ENCODE measurements around the gene CTNNA2. TPM values are rescaled to one million over a fixed set of nuclear protein-coding genes. Genes with fewer than 3 reads are reported as not detected.

Gene CTNNA2
- total RNA-seq, 1 experiment from 2014 or later, result 7.2 TPM

GRCh38 chr2:80530442-80531064, 1017.7 kb downstream of the CTNNA2 start:
- DNase-seq (ENCODE audit: low read depth, low spot score), result no peak
- in situ Hi-C loops (cut with HindIII; ENCODE audit: low pct_unique_long_range_greater_than_20kb, low sequenced_read_pairs), result no loop called here

DNA sequence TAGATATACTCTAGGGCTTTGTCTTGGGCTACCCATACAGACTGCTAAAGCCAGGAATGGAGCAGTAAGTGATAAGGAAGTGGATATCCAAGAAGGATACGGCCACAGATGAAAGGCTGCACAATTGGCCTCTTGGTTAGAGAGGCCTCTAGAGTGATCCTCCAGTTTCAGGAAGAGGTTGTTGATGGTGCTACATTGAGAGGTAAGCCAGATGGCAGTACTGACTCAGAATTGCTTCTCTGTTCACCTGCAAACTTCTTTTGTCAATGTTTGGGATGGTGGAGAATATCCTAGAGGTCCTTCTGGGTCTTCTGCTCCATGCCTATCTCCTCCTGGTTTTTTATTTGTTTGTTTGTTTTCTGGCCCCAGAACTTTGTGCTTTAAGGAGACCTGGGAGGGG, 1018.5 kb downstream of the CTNNA2 start:
- no peak for DNase-seq (ENCODE audit: low read depth, low spot score)
- in situ Hi-C loops (cut with HindIII; ENCODE audit: low pct_unique_long_range_greater_than_20kb, low sequenced_read_pairs), result no loop called here

- in situ Hi-C loops (cut with HindIII; ENCODE audit: low pct_unique_long_range_greater_than_20kb, low sequenced_read_pairs), result no loop called here
- DNase-seq (ENCODE audit: low read depth, low spot score), result no peak
Observed at GRCh38 chr2:80545420-80546210, 1032.8 kb downstream of the CTNNA2 start.

DNA sequence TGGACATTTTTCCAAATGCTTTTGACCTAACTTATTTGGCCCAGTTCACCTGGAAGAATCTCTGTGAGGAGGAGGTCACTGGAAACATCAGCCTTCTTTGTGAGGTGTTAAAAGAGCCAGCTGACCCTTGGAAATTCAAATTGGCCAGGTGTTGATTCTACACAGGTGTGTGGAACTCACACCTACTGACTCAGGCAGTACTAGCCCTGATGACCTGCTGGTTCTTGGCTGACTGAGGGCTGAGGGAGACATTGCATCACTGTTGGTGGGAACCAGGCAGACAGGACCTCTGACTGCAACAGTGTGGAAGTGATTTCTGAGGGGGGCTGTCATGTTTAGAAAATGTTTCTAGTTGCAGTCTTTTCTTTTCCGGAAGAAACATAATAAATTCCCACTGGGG, 1033.9 kb downstream of the CTNNA2 start:
- in situ Hi-C loops (cut with HindIII; ENCODE audit: low pct_unique_long_range_greater_than_20kb, low sequenced_read_pairs), result no loop called here
- no peak for DNase-seq (ENCODE audit: low read depth, low spot score)

GRCh38 chr2:80547344-80547743, 1034.5 kb downstream of the CTNNA2 start:
- in situ Hi-C loops (cut with HindIII; ENCODE audit: low pct_unique_long_range_greater_than_20kb, low sequenced_read_pairs), result no loop called here

DNA sequence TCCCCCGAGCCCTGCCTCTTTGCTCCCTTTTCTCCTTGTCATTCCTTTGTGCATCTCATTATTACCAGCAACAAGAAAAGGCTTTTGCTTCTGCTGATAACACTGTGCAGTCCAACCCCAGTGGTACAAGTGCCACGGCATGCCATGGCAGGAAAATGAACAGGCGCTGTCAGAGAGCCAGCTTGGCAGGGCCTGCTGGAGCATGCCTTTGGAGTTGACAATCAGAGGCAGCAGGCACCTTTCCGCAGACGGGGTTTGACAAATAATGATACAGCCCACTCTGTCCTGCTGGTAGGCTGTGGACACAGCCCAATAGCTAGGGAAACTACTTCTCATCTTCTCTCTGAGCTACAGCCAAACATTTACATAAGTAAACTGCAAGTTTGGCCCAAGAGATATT, 1035.6 kb downstream of the CTNNA2 start:
- in situ Hi-C loops (cut with HindIII; ENCODE audit: low pct_unique_long_range_greater_than_20kb, low sequenced_read_pairs), result no loop called here
- no peak for DNase-seq (ENCODE audit: low read depth, low spot score)

More at GRCh38 chr2:80547344-80547743, 1034.5 kb downstream of the CTNNA2 start:
- no peak for DNase-seq (ENCODE audit: low read depth, low spot score)

GRCh38 chr2:80549901-80550300, 1037.0 kb downstream of the CTNNA2 start:
- DNase-seq (ENCODE audit: low read depth, low spot score), result no peak
- in situ Hi-C loops (cut with HindIII; ENCODE audit: low pct_unique_long_range_greater_than_20kb, low sequenced_read_pairs), result no loop called here

GRCh38 chr2:80560326-80560725, 1047.5 kb downstream of the CTNNA2 start:
- no peak for DNase-seq (ENCODE audit: low read depth, low spot score)
- in situ Hi-C loops (cut with HindIII; ENCODE audit: low pct_unique_long_range_greater_than_20kb, low sequenced_read_pairs), result no loop called here

DNA sequence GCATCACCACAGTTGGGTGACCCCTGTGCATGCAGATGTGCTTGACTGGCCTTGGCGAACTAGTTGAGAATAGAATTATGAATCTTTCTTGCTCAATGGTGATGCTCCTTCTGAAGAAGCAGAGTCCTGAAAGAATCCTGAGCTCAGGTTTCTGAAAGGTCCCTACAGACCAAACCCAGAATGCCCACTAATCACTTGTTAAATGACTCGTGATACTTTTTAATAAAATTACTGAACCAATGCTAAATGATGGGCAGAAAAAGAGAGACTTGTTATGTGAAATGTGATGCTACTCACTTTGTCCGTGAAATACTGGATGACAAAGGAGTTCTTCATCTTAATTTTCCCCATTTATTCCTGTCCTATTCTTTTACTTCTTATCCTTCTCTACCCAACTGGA, 1055.2 kb downstream of the CTNNA2 start:
- DNase-seq (ENCODE audit: low read depth, low spot score), result no peak
- in situ Hi-C loops (cut with HindIII; ENCODE audit: low pct_unique_long_range_greater_than_20kb, low sequenced_read_pairs), result no loop called here

- in situ Hi-C loops (cut with HindIII; ENCODE audit: low pct_unique_long_range_greater_than_20kb, low sequenced_read_pairs), result no loop called here
- DNase-seq (ENCODE audit: low read depth, low spot score), result no peak
Observed at GRCh38 chr2:80573167-80573566, 1060.3 kb downstream of the CTNNA2 start.

- in situ Hi-C loops (cut with HindIII; ENCODE audit: low pct_unique_long_range_greater_than_20kb, low sequenced_read_pairs), result no loop called here
- DNase-seq (ENCODE audit: low read depth, low spot score), result no peak
Observed at GRCh38 chr2:80573950-80574349, 1061.1 kb downstream of the CTNNA2 start.

GRCh38 chr2:80579756-80580155, 1066.9 kb downstream of the CTNNA2 start:
- in situ Hi-C loops (cut with HindIII; ENCODE audit: low pct_unique_long_range_greater_than_20kb, low sequenced_read_pairs), result no loop called here
- DNase-seq (ENCODE audit: low read depth, low spot score), result no peak

GRCh38 chr2:80591233-80591632, 1078.4 kb downstream of the CTNNA2 start:
- DNase-seq (ENCODE audit: low read depth, low spot score), result no peak
- in situ Hi-C loops (cut with HindIII; ENCODE audit: low pct_unique_long_range_greater_than_20kb, low sequenced_read_pairs), result no loop called here

GRCh38 chr2:80592106-80592505, 1079.3 kb downstream of the CTNNA2 start:
- in situ Hi-C loops (cut with HindIII; ENCODE audit: low pct_unique_long_range_greater_than_20kb, low sequenced_read_pairs), result no loop called here
- DNase-seq (ENCODE audit: low read depth, low spot score), result no peak

- in situ Hi-C loops (cut with HindIII; ENCODE audit: low pct_unique_long_range_greater_than_20kb, low sequenced_read_pairs), result no loop called here
- no peak for DNase-seq (ENCODE audit: low read depth, low spot score)
Observed at GRCh38 chr2:80610108-80610507, 1097.3 kb downstream of the CTNNA2 start.

GRCh38 chr2:80621656-80622055, 1108.8 kb downstream of the CTNNA2 start:
- DNase-seq (ENCODE audit: low read depth, low spot score), result no peak
- in situ Hi-C loops (cut with HindIII; ENCODE audit: low pct_unique_long_range_greater_than_20kb, low sequenced_read_pairs), result no loop called here

DNA sequence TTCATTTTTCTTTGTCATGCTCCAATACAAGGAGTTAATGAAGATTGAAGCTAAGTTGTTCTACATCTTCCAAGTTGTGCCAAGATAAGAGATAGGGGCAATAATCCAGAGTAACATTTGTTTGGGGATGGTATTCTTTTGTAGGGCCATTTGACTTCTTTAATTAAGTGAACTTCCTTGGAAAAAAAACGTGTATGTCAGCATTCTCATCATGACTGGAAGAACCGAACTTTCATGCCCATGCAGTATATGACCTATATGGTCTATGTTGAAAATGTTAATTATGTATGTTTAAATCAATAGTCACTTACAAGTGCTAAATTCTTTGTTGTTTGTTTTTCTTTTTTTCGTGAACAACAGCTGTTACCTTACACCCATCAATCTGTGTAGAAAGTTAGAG, 1111.2 kb downstream of the CTNNA2 start:
- no peak for DNase-seq (ENCODE audit: low read depth, low spot score)
- in situ Hi-C loops (cut with HindIII; ENCODE audit: low pct_unique_long_range_greater_than_20kb, low sequenced_read_pairs), result no loop called here

DNA sequence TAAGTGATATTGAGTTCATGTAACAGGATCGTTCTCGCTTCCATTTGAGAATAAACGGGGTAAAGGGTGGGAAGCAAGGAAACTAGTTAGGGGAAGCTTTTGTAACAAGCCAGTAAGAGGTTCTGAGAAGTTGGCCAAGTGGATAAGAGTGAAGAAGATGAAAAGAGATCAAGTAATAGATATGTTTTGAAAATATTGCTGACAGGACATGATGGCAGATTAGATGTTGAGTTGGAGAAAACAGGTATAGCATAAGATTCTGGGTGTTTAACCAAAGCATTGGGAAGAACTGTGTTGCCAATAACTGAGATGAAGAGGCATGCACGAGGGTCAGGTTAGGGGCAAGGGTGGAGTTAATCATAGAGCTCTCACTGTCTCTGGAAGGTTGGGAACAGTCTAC, 1121.7 kb downstream of the CTNNA2 start:
- DNase-seq (ENCODE audit: low read depth, low spot score), result no peak

GRCh38 chr2:80638783-80639182, 1125.9 kb downstream of the CTNNA2 start:
- in situ Hi-C loops (cut with HindIII; ENCODE audit: low pct_unique_long_range_greater_than_20kb, low sequenced_read_pairs), result no loop called here
- no peak for DNase-seq (ENCODE audit: low read depth, low spot score)

More for the DNA sequence above, 1121.7 kb downstream of the CTNNA2 start:
- in situ Hi-C loops (cut with HindIII; ENCODE audit: low pct_unique_long_range_greater_than_20kb, low sequenced_read_pairs), result no loop called here
